HG03175 (cell line): ENCODE data around the gene NUP50.
A peak's percentile ranks its signal among the peaks of the same experiment; 100 is the strongest.

Experiments used
- ATAC-seq: cut with Tn5 transposase; IDR thresholded peaks from one replicate; pipeline ENCODE4 v1.9.1; 2021; ENCODE audit warnings: mild to moderate bottlenecking, moderate library complexity; ENCODE audit not compliant: unreplicated experiment

NUP50 gene

DNA sequence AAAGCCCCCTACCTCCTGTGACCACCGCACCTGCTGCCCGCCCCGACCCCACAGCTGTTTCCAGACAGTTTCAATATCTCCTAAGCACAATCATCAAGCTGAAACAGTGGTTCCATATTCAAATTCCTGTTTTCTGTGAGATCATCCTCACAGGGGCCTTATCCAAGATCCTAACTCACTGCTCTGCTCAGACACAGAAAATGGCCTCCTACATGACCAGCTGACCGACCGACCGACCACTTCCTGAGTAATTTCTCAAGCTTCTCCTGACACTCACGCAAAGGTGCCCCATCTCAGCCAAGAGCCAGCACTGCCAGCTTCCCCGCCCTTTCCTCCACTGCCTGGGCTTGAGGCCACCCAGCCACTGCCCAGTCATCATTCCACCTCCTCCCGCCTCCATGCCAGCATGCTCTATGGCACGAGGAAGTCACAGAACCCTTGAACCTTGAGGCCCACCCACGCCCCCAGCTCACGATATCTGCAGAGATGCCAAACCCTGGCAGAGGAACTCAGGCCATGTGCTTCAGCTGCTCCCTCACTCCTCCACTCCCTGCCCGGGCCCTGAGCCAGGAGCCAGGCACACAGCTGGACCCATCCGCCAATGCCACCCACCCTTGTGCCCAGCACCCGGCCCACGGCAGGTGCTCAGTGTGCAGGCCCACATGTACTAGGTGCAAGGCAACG is 62.9 kb downstream of the NUP50 start:
- ATAC-seq: no peak

DNA sequence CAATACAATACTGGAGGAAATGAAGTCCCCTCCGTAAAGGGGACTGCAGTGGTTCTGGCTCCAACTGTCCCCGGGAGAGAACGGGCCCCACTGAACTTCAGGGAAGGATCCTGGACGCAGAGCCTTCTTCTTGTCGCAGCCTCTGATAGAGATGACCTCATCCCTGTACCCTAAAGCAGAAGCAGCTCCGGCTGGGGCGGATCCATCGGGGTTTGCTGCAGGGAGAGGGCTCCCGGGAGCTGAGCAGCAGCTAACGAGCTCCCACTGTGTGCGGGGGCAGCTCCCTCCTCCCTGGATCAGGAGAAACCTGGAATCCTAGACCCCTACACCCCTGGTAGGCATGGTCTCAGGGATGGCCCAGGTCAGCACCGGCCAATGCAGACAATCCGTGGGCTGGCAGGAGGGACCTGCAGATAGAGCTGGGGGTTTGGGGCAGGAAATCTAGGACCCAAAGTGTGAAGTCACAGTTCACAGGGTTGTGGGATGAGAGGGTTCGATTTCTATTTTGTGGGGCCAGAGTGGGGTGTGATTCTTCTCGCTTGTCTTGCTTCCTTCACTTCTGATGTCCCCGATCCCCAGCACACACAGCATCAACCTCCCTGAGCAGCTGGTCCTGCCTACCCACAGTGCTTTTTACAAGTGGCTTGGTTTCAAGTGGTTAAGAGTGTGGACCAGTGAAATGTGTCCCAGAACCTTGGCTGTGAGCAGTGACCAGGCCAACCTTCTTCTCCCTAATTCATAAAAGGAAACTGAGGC is 64.1 kb downstream of the NUP50 start:
- no peak for ATAC-seq

DNA sequence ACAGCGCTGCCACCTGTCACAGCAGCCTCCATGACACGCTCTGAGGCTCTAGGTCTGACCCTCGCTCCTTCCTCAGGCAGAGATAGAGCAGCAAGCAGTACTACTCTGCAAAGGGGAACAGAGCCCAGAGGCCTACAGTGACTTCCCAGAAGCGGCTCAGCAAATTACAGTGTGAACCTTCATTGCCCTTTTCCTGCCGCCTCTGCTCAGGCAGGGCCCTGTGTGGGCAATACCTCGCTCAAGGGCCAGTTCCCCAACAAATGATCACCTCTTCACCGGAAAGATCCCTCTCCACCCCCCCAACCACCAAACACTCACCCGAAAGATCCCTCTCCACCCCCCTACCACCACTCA is 64.7 kb downstream of the NUP50 start:
- no peak for ATAC-seq

DNA sequence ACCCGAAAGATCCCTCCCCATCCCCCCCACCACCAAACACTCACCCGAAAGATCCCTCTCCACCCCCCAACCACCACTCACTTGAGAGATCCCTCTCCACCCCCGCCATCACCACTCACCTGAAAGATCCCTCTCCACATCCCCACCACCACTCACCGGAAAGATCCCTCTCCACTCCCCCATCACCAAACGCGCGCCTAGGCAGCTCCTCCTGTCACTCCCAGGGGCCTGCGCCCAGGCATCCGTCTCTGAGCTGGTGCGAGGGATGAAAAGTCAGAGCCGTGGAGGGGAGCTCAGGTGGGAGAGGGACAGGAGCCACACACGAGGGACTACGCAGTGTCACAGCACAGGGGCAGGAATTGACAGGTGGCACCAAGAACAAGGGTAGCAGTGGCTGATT is 65.5 kb downstream of the NUP50 start:
- no peak for ATAC-seq

DNA sequence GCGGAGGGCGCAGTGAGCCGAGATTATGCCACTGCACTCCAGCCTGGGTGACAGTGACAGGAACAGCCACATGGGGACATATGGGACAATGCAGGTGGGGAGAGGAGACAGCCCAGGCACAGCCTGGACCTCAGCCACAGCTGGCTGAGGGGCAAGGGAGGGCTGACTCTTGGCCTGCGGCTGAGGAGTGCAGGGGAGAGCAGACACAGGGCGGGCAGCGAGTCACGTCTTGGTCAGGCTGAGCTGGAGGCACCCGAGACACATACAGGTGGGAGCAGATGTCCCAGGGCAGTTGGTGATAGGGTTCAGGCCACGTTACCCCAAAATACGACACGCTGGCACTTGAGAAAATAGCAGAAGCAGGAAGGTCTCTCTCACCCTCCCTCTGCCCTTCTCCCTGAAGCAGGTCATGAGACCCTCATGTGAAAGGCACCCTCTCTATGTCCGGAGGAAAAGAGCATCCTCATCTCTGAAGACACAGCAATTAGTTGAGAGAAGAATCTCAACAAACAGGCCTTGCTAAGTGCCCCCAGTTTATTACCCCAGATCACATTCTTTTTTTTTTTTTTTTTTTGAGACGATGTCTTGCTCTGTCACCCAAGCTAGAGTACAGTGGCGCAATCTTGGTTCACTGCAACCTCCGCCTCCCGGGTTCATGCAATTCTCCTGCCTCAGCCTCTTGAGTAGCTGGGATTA is 66.4 kb downstream of the NUP50 start:
- ATAC-seq: no peak

DNA sequence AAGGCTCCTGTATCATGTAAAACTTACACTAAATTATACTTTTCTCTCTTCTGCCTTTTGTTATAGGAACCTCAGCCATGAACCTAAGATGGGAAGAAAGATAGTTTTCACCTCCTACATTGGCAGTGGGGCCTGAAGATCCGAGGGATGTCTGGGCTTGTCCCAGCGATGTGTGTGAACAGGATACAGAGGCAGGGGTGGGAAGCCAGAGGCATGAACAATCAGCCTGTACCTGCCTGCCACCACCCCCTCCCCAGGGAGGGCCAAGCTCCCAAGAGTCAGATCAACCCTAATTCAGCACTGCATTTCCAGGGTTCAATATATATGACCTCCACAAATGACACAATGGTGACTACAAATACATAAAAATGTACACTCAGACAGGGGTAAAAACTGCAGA is 67.6 kb downstream of the NUP50 start:
- ATAC-seq: no peak

DNA sequence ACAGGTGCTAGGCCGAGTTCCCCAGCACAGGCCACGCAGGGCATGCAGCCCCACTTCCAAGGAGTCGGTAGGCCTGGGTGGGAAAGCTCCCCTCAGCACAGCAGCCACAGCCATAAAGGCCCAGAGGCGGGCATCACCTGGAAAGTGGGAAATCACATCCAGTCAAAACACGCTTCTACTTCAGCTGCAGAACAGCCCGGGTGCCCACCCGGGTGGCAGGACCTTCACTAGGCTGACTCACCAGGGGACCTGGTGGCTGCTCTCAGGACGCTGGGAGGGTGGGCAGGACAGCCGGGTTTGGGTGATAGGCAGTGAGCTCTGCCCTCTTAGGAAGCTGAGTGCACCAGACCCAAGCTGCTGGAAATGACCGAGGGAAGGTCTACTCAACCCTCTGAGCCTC is 69.7 kb downstream of the NUP50 start:
- no peak for ATAC-seq

DNA sequence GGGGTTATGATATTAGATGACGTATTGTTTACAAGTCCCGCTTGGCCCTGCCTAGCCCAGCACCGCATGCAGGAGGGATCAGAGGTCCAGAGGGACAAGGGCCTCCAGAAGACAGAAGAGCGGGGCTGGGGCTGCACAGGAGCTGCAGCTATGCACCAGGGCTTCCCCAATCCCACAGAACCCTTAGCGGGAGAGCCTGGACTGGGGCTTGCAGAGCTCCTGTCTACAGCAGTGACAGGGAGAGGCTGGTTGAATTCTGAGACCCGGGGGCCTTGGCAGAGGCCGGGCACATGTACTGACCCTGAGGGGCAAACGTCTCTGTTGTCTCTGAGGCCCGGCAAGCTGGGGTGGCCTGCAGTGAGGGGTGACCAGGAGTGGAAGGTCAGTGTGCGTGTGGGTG is 70.1 kb downstream of the NUP50 start:
- no peak for ATAC-seq

DNA sequence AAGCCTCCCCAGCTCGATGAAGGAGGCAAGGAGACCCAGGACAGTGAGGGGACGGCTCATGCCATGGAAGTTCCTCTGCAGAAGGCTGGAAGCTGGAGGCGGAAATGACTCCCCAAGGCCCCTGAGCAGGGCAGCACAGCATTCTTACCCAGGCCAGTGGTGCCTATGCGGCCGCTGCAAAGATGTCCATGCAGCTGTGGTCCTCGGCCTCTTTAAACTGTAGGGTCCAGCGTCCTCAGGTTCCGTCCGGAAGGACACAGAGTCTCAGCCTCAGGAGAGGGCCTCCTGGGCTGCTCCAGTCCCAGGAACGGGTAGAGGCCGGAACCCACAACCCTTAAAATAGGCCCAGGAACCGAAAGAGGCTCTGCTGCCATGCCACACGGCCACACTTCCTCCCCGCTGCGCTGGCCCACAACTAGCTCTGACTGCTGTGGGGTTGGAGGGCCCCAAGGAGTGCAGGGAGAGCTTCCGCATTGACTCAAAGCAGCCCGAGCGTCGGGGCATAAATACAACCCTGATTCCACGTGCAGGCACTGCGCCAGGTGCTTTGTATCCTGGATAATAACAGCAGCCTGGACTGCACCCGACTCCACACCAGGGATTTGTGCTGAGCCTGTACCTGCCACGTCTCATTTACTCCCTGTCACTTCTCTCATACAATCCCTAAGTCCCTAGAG is 71.5 kb downstream of the NUP50 start:
- peak; percentile 79 for ATAC-seq

DNA sequence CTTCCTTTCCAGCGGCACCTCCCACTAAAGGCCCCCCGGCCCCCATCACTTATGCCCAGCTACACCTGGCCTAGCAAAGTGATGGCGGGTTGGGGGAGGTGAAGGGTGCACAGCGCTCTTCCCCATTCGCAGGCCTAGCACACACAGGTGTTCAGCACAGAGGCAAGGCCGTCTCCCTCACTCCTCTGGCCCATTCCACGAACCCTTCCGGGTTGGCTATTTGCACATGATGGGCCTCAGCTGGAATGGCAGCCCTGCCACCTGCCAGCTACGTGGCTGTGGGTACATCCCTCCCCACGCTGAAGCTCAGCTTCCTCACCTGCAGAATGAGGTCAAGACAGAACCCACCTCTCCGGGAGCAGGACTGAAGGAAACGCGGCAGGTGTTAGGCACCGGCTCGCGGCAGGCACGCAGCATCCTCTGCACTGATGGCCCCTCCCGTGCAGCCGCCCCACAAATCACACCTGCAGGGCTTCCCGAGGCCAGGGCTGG is 72.2 kb downstream of the NUP50 start:
- peak; percentile 15 for ATAC-seq

DNA sequence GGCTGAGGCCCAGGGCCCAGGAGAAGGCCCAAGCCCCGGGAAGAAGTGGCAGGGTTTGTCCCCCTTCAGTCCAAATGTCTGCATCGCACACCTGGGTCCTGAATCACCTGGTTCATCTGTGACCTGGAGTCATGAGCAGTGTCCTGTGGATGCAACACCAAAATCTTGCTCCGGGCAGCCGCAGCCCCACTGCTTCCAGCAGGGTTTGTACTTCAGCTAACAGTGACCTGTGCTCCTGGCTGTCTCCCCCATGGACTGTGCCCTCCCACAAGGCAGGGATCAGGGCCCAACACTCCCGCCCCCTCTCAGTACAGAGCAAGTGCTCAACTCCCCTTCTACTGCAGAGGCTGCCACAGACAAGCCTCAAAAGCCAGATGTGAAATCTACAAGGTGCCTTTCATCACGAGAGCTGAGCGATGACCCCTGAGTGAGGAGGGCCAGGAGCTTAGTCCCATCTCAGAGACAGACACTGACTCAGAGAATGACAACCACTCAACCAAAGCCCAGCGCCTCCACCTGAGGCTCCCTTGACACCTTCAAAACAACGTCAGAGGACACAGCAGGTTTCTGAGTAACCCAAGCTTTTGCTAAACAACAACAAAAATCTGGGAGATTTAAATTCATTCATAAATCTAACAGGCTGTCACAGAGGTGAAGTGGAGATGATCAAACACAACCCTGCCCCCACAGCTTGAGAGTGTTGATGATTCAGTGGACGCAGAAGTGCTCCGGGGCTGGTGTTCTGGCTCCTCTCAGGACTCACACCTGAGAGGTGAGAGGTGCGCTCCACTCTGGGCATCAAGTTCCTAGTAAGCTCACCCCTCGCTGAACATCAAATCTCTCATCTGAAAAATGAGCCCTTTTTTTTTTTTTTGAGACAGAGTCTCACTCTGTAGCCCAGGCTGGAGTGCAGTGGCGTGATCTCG is 73.6 kb downstream of the NUP50 start:
- ATAC-seq: no peak
